ENCODE measurements around the gene TMEM135. TPM values are rescaled to one million over a fixed set of nuclear protein-coding genes. Genes with fewer than 3 reads are reported as not detected.

The TMEM135 gene
- total RNA-seq, 4 donors from 2014 or later: 7.9 to 38.7 (median 18.9) TPM

DNA sequence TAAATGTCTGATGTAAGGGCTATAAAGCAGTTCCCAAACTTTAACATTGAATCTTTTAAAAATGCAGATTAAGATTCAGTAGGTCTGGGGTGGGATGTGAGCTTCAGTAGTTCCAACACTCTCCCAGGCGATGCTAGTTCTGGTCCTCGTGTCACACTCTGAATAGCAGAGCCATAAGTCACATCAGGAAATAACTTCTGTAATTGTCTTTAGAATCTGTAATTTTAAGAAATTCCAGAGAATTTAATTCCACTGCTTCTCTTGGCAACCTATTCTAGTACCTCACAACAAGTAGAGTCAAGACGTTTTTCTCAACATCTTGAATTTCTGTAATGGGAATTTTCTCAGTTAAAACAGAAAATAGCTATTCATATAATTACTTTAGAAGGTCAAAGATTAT lies 223.1 kb downstream of the TMEM135 start:
- no peak overlapping the region for H3K27ac ChIP-seq

DNA sequence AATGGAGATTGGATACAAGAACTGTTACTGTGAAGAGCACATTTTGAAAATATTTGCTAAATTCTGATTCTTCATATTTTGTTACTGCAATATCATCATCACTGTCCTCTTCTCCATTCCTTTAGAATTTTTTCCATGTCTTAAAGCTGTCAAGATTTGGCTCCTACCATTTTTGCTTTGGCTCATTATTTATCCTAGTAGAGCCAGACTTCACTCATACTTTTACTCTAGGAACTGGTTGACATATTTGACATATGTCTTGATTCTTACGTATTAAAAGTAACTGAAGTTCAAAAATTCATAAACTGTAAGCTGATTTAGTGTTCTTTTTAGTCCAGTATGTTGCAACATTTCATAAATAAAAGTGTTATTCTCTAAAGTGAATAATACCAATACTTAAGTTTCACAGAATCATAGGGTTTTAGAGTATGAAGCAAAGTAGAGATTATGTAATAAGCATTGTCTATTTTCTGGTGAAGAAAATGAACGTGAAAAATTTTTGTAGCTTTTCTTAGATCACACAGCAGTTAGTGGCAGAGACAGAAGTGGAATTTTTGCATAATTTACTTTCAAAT lies 225.6 kb downstream of the TMEM135 start:
- no peak for TF ChIP-seq POLR2A (IDR thresholded peaks at IDR 0.05)
- TF ChIP-seq, protein P1, sequence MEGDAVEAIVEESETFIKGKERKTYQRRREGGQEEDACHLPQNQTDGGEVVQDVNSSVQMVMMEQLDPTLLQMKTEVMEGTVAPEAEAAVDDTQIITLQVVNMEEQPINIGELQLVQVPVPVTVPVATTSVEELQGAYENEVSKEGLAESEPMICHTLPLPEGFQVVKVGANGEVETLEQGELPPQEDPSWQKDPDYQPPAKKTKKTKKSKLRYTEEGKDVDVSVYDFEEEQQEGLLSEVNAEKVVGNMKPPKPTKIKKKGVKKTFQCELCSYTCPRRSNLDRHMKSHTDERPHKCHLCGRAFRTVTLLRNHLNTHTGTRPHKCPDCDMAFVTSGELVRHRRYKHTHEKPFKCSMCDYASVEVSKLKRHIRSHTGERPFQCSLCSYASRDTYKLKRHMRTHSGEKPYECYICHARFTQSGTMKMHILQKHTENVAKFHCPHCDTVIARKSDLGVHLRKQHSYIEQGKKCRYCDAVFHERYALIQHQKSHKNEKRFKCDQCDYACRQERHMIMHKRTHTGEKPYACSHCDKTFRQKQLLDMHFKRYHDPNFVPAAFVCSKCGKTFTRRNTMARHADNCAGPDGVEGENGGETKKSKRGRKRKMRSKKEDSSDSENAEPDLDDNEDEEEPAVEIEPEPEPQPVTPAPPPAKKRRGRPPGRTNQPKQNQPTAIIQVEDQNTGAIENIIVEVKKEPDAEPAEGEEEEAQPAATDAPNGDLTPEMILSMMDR (IDR thresholded peaks at IDR 0.05 in 4 of 5, conservative IDR thresholded peaks at IDR 0.05 in 1 of 5): no peak
- Histone ChIP-seq H3K27ac (no peak overlapping the region), H3K36me3 (no peaks in the 10 kb centered on the region), H3K4me3 (no peak overlapping the region), H3K4me1 (no peaks in the 10 kb centered on the region), H3K27me3 (no peaks in the 10 kb centered on the region), H3K9me3 (no peaks in the 10 kb centered on the region)
- DNase-seq: no peak
- intact Hi-C loops (cut with DNase I; ENCODE audit: low total_unique reads): no loop called here
- in situ Hi-C loops (cut with MboI; ENCODE audit: low sequenced_read_pairs in 4 of 4): no loop called here
- no peak for ATAC-seq

More for the DNA sequence above, 223.1 kb downstream of the TMEM135 start:
- DNase-seq (no peak), ATAC-seq (no peak)
- Histone ChIP-seq H3K9me3 (no peaks in the 10 kb centered on the region), H3K36me3 (no peaks in the 10 kb centered on the region), H3K4me3 (no peak overlapping the region), H3K4me1 (no peaks in the 10 kb centered on the region), H3K27me3 (no peaks in the 10 kb centered on the region)
- intact Hi-C loops (cut with DNase I; ENCODE audit: low total_unique reads) (no loop called here), in situ Hi-C loops (cut with MboI; ENCODE audit: low sequenced_read_pairs in 4 of 4) (no loop called here)
- TF ChIP-seq POLR2A (IDR thresholded peaks at IDR 0.05): no peak
- TF ChIP-seq, protein P1 (IDR thresholded peaks at IDR 0.05 in 4 of 5, conservative IDR thresholded peaks at IDR 0.05 in 1 of 5): no peak

DNA sequence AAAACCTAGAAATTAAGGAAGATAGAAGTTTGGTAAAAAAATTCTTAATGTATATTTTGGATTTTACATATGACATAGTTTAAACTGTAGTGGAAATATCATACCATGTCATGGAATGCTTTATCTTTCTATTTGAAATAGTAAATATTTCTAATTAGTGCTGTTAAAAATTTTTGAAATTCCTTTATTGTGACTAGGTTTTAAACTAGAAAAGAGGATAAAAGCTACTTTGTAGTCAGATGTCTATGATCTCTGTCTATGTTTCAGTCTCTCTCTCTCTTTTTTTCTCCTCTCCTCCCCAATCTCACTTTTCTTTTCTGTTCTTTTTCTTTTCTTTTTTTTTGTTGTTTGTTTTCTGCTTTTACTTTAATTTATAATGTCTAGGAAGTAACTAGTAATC lies 226.2 kb downstream of the TMEM135 start:
- H3K27me3 ChIP-seq: no peaks in the 10 kb centered on the region
- intact Hi-C loops (cut with DNase I; ENCODE audit: low total_unique reads): no loop called here
- no peaks in the 10 kb centered on the region for H3K36me3 ChIP-seq
- H3K9me3 ChIP-seq: no peaks in the 10 kb centered on the region
- DNase-seq: no peak
- H3K27ac ChIP-seq: no peak overlapping the region
- H3K4me1 ChIP-seq: no peaks in the 10 kb centered on the region
- TF ChIP-seq, protein P1 (IDR thresholded peaks at IDR 0.05 in 4 of 5, conservative IDR thresholded peaks at IDR 0.05 in 1 of 5): no peak
- no peak for TF ChIP-seq POLR2A (IDR thresholded peaks at IDR 0.05)
- in situ Hi-C loops (cut with MboI; ENCODE audit: low sequenced_read_pairs in 4 of 4): no loop called here
- ATAC-seq: no peak
- H3K4me3 ChIP-seq: no peak overlapping the region

DNA sequence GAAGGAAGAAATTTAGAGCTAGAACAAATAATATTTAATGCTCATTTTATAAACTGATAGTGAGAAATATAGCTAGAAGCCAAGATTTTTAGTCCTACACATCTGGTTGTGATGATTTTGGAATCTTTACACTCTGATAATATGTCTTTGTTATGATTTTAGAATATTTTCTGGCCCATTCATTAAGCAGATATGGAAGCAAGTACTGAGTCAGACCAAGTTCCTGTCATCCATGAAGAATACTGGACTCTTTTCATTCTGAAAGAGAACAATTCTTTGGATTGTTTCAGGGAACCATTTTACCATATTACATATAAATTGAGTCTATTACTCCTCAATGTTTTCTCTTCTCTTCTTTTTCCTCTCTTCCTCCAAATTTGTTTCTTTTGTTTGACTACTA lies 227.4 kb downstream of the TMEM135 start:
- no peak for TF ChIP-seq POLR2A (IDR thresholded peaks at IDR 0.05)
- TF ChIP-seq, protein P1 (IDR thresholded peaks at IDR 0.05 in 4 of 5, conservative IDR thresholded peaks at IDR 0.05 in 1 of 5): no peak
- intact Hi-C loops (cut with DNase I; ENCODE audit: low total_unique reads): no loop called here
- Histone ChIP-seq H3K4me3 (no peak overlapping the region), H3K27ac (no peak overlapping the region), H3K27me3 (no peaks in the 10 kb centered on the region), H3K9me3 (no peaks in the 10 kb centered on the region), H3K36me3 (no peaks in the 10 kb centered on the region), H3K4me1 (no peaks in the 10 kb centered on the region)
- in situ Hi-C loops (cut with MboI; ENCODE audit: low sequenced_read_pairs in 4 of 4): no loop called here
- ATAC-seq: no peak
- DNase-seq: no peak

DNA sequence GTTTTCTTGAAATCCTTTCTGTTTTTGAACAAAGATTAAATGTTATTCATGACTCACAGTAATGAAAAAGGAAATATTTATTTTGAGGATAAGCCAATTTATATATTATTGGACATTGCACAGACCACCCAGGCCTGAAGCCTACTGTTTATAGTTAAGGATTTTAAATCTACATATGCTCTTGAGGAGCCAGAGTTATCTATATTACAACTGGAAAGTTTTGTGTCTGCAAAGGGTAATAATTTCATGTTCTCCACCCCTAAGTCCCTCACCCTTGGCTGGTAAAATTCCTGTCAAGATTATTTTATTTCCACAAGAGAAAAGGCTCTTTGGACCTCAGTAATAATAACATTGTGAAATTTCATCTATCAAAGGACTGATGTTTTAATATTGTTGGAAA lies 228.2 kb downstream of the TMEM135 start:
- no peaks in the 10 kb centered on the region for H3K9me3 ChIP-seq
- in situ Hi-C loops (cut with MboI; ENCODE audit: low sequenced_read_pairs in 4 of 4): no loop called here
- no peak for DNase-seq

More for the DNA sequence above, 228.2 kb downstream of the TMEM135 start:
- no peaks in the 10 kb centered on the region for H3K36me3 ChIP-seq
- no peaks in the 10 kb centered on the region for H3K27me3 ChIP-seq
- no peak for TF ChIP-seq POLR2A (IDR thresholded peaks at IDR 0.05)
- TF ChIP-seq, protein P1 (IDR thresholded peaks at IDR 0.05 in 4 of 5, conservative IDR thresholded peaks at IDR 0.05 in 1 of 5): no peak
- intact Hi-C loops (cut with DNase I; ENCODE audit: low total_unique reads): no loop called here
- H3K27ac ChIP-seq: no peak overlapping the region
- no peak for ATAC-seq
- no peak overlapping the region for H3K4me3 ChIP-seq
- H3K4me1 ChIP-seq: peaks cover 0 to 5% of the 10 kb centered on the region in 2 donors

All from gastrocnemius medialis (tissue), 4 donors.